Activated CD4-positive, alpha-beta T cell treated with anti-CD3 and anti-CD28 coated beads, Interleukin-2, amount 10 ng/mL, durations not matched to agents 24 days and 14 days (primary cell): ENCODE measurements around the gene UNC45B. TPM values are rescaled to one million over a fixed set of nuclear protein-coding genes. Genes with fewer than 3 reads are reported as not detected.
"Not testable (repeated sequence)": the region's sequence is repeated elsewhere in the genome, so short reads cannot be mapped to it uniquely, and the experiment has no call there.

Source experiments
- DNase-seq: peaks from one replicate; pipeline ENCODE4 v3.0.0; 2022
- H3K27ac Mint-ChIP-seq: one replicate; pipeline ENCODE4 v1.8.0; 2022; ENCODE audit warnings: mild to moderate bottlenecking, mixed read lengths
- H3K27me3 Mint-ChIP-seq: one replicate; pipeline ENCODE4 v1.8.0; 2022; ENCODE audit warnings: mixed read lengths
- H3K36me3 Mint-ChIP-seq: one replicate; pipeline ENCODE4 v1.8.0; 2022; ENCODE audit warnings: low read depth, mild to moderate bottlenecking, mixed read lengths
- H3K4me1 Mint-ChIP-seq: one replicate; pipeline ENCODE4 v1.8.0; 2021; ENCODE audit warnings: mixed read lengths
- H3K4me3 Mint-ChIP-seq: one replicate; pipeline ENCODE4 v1.8.0; 2022; ENCODE audit warnings: mild to moderate bottlenecking, moderate library complexity, mixed read lengths
- H3K9me3 Mint-ChIP-seq: one replicate; pipeline ENCODE4 v1.8.0; 2021; ENCODE audit warnings: mixed read lengths
- intact Hi-C: fragments of 100-400 bp; cut with micrococcal nuclease; formaldehyde crosslinking; loops from one replicate; pipeline ENCODE4 v1.15.1; 2023
- total RNA-seq: library from RNA; stranded (reverse); gene quantifications from 2 replicates; pipeline ENCODE4 v1.2.3, GENCODE V29; 2022

Gene UNC45B
- total RNA-seq, 1 donor from 2014 or later = not detected

DNA sequence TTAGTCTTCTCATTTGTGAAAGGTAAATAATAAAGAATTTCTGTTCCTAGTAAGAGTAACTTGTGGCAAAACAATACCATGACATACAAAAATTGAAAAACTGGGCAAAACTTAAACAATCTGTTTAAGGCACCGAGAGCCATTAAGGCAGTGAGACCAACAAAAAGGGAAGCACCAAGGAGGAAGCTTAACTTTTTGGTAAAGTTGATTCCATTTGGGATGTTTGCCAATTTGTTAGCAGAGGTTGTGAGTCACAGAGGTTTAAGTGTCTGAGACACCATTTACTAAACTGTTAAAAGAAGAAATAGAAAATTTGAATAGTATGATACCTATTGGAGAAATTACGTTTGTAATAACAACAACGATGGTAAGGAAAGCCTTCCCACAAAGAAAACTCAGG lies 41.7 kb downstream of the UNC45B start:
- DNase-seq = no peak
- intact Hi-C loops = no loop called here
- no peak overlapping the region for H3K27ac Mint-ChIP-seq
- peaks cover 3% of the 10 kb centered on the region for H3K9me3 Mint-ChIP-seq
- no peak overlapping the region for H3K4me3 Mint-ChIP-seq
- H3K4me1 Mint-ChIP-seq = peaks cover 41% of the 10 kb centered on the region
- H3K36me3 Mint-ChIP-seq = no peaks in the 10 kb centered on the region
- H3K27me3 Mint-ChIP-seq = no peaks in the 10 kb centered on the region

DNA sequence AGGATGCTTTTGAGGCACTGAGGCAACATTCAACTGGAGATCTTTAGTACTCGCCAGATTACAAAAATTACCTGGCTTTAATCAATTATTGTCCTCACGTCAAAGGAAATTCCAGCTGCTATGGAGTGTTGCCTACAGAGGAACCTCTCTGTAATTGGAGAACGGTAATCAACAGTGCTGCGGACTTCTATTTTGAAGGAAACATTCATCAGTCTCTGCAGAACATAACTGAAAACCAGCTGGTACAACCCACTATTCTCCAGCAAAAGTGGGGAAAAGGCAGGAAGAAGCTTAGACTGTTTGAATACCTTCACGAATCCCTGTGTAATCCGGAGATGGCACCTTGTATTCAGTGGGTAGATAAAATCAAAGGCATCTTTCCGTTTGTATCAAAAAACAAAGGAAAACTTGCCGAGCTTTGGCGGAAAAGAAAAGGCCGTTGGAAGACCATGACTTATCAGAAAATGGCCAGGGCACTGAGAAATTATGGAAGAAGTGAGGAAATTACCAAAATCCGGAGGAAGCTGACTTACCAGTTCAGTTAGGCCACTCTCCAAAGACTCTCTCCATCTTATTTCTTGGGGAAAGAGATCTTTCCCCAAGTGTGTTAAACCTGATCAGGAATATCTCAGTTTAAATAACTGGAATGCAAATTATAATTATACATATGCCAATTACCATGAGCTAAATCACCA lies 43.5 kb downstream of the UNC45B start:
- intact Hi-C loops = no loop called here
- Mint-ChIP-seq H3K4me1 (peaks cover 37% of the 10 kb centered on the region), H3K27ac (no peak overlapping the region), H3K36me3 (no peaks in the 10 kb centered on the region), H3K4me3 (no peak overlapping the region), H3K9me3 (peaks cover 4% of the 10 kb centered on the region), H3K27me3 (no peaks in the 10 kb centered on the region)
- DNase-seq = no peak

GRCh38 chr17:35192708-35193107 lies 45.1 kb downstream of the UNC45B start:
- peak; percentile 41 for DNase-seq
- H3K4me3 Mint-ChIP-seq = no peak overlapping the region
- H3K27ac Mint-ChIP-seq = no peak overlapping the region
- H3K27me3 Mint-ChIP-seq = peaks cover 2% of the 10 kb centered on the region
- peaks cover 8% of the 10 kb centered on the region for H3K9me3 Mint-ChIP-seq
- H3K4me1 Mint-ChIP-seq = peaks cover 26% of the 10 kb centered on the region
- intact Hi-C loops = no loop called here
- H3K36me3 Mint-ChIP-seq = no peaks in the 10 kb centered on the region

DNA sequence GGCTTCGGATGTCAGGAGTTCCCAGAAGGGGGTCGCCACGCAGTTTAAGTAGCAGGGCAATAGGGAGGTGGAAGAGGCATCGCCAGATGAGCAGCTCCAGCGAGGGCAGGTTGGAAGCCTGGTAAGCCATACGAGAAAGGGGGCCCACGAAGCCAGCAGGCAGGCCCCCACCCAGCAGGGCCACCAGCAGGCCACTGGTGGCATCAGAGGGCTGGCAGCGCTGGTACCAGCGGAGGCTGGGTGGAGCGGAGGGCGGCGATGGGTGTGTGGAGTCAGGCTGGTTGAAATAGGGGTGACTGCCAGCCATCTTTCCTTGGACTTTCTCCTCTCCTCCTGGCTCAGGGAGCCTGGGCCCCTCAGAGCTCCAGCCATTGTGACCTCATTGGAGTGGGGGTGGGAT lies 46.4 kb downstream of the UNC45B start, which contains the start of gene SLC35G3:
TSS of gene SLC35G3 (minus strand) at position 393 of the 400 bp plus-strand sequence. CDS start at position 307, 86 bp downstream.
- H3K9me3 Mint-ChIP-seq, H3K27me3 Mint-ChIP-seq, H3K36me3 Mint-ChIP-seq, intact Hi-C loops, H3K27ac Mint-ChIP-seq, H3K4me3 Mint-ChIP-seq: not testable (repeated sequence)
- DNase-seq = peak; percentile 43
- H3K4me1 Mint-ChIP-seq = peaks cover 15% of the 10 kb centered on the region

- H3K4me1 Mint-ChIP-seq, H3K27me3 Mint-ChIP-seq, H3K27ac Mint-ChIP-seq, H3K4me3 Mint-ChIP-seq, H3K36me3 Mint-ChIP-seq, DNase-seq, intact Hi-C loops: not testable (repeated sequence)
- peaks cover 16% of the 10 kb centered on the region for H3K9me3 Mint-ChIP-seq
Observed at GRCh38 chr17:35195062-35195461, 47.4 kb downstream of the UNC45B start.

DNA sequence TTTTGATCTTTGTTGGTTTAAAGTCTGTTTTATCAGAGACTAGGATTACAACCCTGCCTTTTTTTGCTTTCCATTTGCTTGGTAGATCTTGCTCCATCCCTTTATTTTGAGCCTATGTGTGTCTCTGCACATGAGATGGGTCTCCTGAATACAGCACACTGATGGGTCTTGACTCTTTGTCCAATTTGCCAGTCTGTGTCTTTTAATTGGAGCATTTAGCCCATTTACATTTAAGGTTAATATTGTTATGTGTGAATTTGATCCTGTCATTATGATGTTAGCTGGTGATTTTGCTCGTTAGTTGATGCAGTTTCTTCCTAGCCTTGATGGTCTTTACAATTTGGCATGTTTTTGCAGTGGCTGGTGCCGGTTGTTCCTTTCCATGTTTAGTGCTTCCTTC lies 55.0 kb downstream of the UNC45B start:
- H3K36me3 Mint-ChIP-seq = peaks cover 11% of the 10 kb centered on the region
- H3K4me3 Mint-ChIP-seq, H3K27ac Mint-ChIP-seq, intact Hi-C loops, H3K27me3 Mint-ChIP-seq, DNase-seq, H3K4me1 Mint-ChIP-seq: not testable (repeated sequence)
- peaks cover 32% of the 10 kb centered on the region for H3K9me3 Mint-ChIP-seq

GRCh38 chr17:35210741-35211140 lies 63.1 kb downstream of the UNC45B start:
- peak; percentile 73 for DNase-seq
- Mint-ChIP-seq H3K9me3 (peaks cover 21% of the 10 kb centered on the region), H3K36me3 (peaks cover 12% of the 10 kb centered on the region), H3K4me1 (peaks cover 52% of the 10 kb centered on the region), H3K27ac (no peak overlapping the region), H3K4me3 (peak overlapping the region; percentile 22), H3K27me3 (no peaks in the 10 kb centered on the region)
- intact Hi-C loops = no loop called here

DNA sequence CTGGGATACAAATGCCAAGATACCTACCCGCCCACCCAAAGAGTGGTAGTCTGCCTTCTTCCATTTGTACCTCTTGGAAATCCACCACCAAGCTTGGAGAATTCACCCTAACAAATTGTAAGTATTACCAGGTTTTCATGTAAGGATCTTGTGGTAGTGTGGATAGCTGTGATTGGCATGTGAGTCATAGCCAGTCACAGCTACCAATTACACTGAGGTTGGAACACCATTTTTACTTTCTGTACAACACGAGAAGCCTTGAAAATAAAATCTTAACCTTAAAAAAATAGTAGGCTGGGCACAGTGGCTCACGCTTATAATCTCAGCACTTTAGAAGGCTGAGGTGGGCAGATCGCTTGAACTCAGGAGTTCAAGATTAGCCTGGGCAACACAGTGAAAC lies 65.1 kb downstream of the UNC45B start:
- H3K27ac Mint-ChIP-seq = peak overlapping the region; percentile 90
- peaks cover 10% of the 10 kb centered on the region for H3K36me3 Mint-ChIP-seq
- H3K4me3 Mint-ChIP-seq = peak overlapping the region; percentile 80
- H3K9me3 Mint-ChIP-seq = peaks cover 18% of the 10 kb centered on the region
- H3K4me1 Mint-ChIP-seq = peaks cover 63% of the 10 kb centered on the region
- intact Hi-C loops = no loop called here
- no peaks in the 10 kb centered on the region for H3K27me3 Mint-ChIP-seq
- DNase-seq = no peak

DNA sequence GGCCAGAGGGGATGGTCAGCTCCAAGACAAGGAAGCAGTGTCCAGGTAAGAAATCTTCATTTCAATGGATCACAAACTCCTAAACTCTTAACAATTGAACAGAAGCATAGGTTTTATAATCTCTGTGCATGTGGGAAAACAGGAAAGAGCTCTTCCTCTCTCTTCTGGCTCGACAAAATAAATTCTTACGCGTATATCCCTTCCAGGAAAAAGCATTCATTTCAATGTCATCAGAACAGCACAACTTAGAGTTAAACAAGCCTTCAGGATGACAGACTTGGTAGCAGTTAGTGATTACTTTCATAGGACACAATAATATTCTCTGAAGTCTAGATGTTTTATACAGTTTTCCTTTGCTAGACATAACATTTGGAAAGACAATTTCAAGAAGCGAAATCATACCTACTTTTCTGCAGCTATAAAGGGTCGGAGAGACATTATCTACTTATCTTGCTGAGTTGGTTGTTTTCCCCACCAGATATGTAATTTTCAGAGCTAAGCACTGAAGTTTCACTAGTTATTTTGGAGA lies 65.9 kb downstream of the UNC45B start:
- Mint-ChIP-seq H3K4me3 (peak overlapping the region; percentile 80), H3K9me3 (peaks cover 18% of the 10 kb centered on the region), H3K27ac (peak overlapping the region; percentile 90), H3K36me3 (peaks cover 10% of the 10 kb centered on the region), H3K4me1 (peaks cover 68% of the 10 kb centered on the region), H3K27me3 (no peaks in the 10 kb centered on the region)
- DNase-seq = no peak
- intact Hi-C loops = no loop called here

- intact Hi-C loops = loop anchor here (1.0 to 2.0 kb wide), 5 partner anchors 24 to 323 kb away; partner anchors contain the start of genes NLE1, SLFN12L and SLFN13
- Mint-ChIP-seq H3K36me3 (peaks cover 15% of the 10 kb centered on the region), H3K27me3 (no peaks in the 10 kb centered on the region), H3K27ac (peak overlapping the region; percentile 90), H3K4me3 (peak overlapping the region; percentile 80), H3K9me3 (peaks cover 18% of the 10 kb centered on the region), H3K4me1 (peaks cover 73% of the 10 kb centered on the region)
- peak; percentile 89 for DNase-seq
Observed at GRCh38 chr17:35214192-35214591, 66.6 kb downstream of the UNC45B start.

DNA sequence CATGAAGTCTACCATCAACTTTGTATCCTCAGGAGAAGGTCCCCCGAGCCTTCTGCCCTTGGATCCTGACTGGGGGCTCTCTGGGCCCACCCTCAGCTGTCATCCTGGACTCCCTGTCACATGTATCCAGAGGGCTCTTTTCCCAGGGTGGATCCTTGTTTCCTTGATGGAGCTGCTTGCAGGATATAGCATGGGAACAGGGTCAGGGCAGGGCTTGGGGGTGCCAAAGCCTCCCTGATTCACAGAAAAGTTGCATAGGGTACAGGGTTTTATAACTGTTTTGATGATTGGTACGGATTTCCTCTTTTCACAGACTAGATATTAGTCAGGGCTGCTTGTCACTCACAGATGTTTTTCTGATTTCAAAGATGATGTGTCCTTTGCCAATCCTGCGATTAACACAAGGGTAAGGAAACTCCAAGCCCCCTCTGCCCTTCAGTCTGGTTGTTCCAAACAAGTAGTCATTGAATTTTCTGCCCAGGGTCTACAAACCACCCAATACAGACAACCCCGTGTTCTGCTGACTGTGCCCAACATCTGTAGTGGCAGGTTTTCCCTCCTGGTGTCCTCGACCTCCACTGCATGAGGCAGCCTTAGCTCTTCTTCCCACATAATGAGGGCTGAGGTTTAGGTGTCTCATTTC lies 67.1 kb downstream of the UNC45B start:
- Mint-ChIP-seq H3K4me3 (peak overlapping the region; percentile 80), H3K36me3 (peaks cover 15% of the 10 kb centered on the region), H3K4me1 (peaks cover 78% of the 10 kb centered on the region), H3K27me3 (no peaks in the 10 kb centered on the region), H3K9me3 (peaks cover 14% of the 10 kb centered on the region), H3K27ac (peak overlapping the region; percentile 90)
- peak; percentile 82 for DNase-seq
- intact Hi-C loops = loop anchor here (1.0 to 5.0 kb wide), 7 partner anchors 24 to 323 kb away; partner anchors contain the start of genes NLE1, SLFN12L and SLFN13

DNA sequence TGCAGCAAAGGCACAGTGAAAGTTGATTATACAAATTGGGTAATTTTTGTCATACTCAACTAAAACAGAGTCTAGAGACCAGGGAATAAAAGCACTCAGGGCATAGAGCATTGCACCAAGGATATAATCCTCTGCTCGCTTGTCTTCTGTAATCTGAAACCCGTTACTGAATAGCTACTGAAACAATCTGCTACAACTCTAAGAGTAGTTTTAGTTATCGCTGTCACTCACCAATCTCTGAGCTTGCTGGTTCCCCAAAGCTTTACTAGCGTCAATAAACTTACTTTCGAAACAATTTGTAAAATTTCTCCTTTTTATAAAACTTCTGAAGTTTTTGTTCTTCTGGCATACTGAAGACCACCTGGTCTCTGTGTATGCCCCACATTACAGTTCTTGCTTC lies 69.5 kb downstream of the UNC45B start:
- H3K4me3 Mint-ChIP-seq = peak overlapping the region; percentile 32
- H3K4me1 Mint-ChIP-seq = peaks cover 68% of the 10 kb centered on the region
- no peaks in the 10 kb centered on the region for H3K27me3 Mint-ChIP-seq
- intact Hi-C loops = loop anchor here (5.0 kb wide), 1 partner anchor 35 kb away; no protein-coding TSS in a partner anchor
- peak; percentile 51 for DNase-seq
- peaks cover 18% of the 10 kb centered on the region for H3K36me3 Mint-ChIP-seq
- H3K27ac Mint-ChIP-seq = no peak overlapping the region
- H3K9me3 Mint-ChIP-seq = peaks cover 6% of the 10 kb centered on the region

GRCh38 chr17:35218915-35219314 lies 71.3 kb downstream of the UNC45B start:
- Mint-ChIP-seq H3K4me1 (peaks cover 52% of the 10 kb centered on the region), H3K27me3 (no peaks in the 10 kb centered on the region), H3K27ac (peak overlapping the region; percentile 89)

DNA sequence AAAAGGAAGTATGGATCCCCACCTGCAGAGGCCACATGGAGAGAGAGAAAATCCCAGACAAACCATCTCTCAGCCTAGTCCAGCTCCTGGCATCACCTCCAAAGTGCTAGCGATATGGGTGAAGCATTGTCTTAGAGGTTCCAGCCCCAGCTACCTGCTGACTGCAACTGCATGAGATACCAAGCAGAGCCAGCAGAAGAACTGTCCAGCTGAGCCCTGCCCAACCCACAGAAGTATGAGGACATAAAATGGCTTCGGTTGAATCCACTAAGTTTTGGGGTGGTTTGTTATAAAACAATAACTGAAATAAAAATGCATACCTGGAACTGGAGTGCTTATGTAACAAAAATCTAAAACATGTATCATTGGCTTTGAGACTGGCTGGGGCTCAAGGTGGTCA lies 74.8 kb downstream of the UNC45B start:
- peaks cover 24% of the 10 kb centered on the region for H3K4me1 Mint-ChIP-seq
- H3K4me3 Mint-ChIP-seq = no peak overlapping the region
- H3K36me3 Mint-ChIP-seq = peaks cover 23% of the 10 kb centered on the region
- DNase-seq = no peak
- H3K9me3 Mint-ChIP-seq = peaks cover 7% of the 10 kb centered on the region
- H3K27me3 Mint-ChIP-seq = no peaks in the 10 kb centered on the region
- no peak overlapping the region for H3K27ac Mint-ChIP-seq
- intact Hi-C loops = no loop called here

More at GRCh38 chr17:35218915-35219314, 71.3 kb downstream of the UNC45B start:
- intact Hi-C loops = loop anchor here (5.0 kb wide), 1 partner anchor 37 kb away; no protein-coding TSS in a partner anchor
- Mint-ChIP-seq H3K9me3 (peaks cover 7% of the 10 kb centered on the region), H3K36me3 (peaks cover 20% of the 10 kb centered on the region), H3K4me3 (peak overlapping the region; percentile 73)
- peak; percentile 57 for DNase-seq
